ENCODE measurements around the gene MAB21L1. TPM values are rescaled to one million over a fixed set of nuclear protein-coding genes. Genes with fewer than 3 reads are reported as not detected.

The MAB21L1 gene
- total RNA-seq, 1 donor from 2014 or later: 0.21 TPM

- DNase-seq (ENCODE audit: low read depth, low spot score): no peak
- no peak for TF ChIP-seq CTCF (conservative IDR thresholded peaks at IDR 0.05)
- H3K4me3 Mint-ChIP-seq: no peak overlapping the region
- H3K9me3 Mint-ChIP-seq: no peaks in the 10 kb centered on the region
- H3K4me1 Mint-ChIP-seq: no peaks in the 10 kb centered on the region
- H3K36me3 Mint-ChIP-seq (ENCODE audit: low read depth): no peaks in the 10 kb centered on the region
- H3K27ac Mint-ChIP-seq (ENCODE audit: unreplicated experiment): no peak overlapping the region
- no peaks in the 10 kb centered on the region for H3K27me3 Mint-ChIP-seq (ENCODE audit: low read depth)
Measured at GRCh38 chr13:35512271-35512920, 35.9 kb upstream of the MAB21L1 start.

- DNase-seq (ENCODE audit: low read depth, low spot score): no peak
- Mint-ChIP-seq H3K9me3 (no peaks in the 10 kb centered on the region), H3K4me3 (no peak overlapping the region), H3K27me3 (ENCODE audit: low read depth) (peaks cover 43% of the 10 kb centered on the region), H3K27ac (ENCODE audit: unreplicated experiment) (no peak overlapping the region), H3K4me1 (peaks cover 25% of the 10 kb centered on the region), H3K36me3 (ENCODE audit: low read depth) (no peaks in the 10 kb centered on the region)
- TF ChIP-seq CTCF (conservative IDR thresholded peaks at IDR 0.05): no peak
Measured at GRCh38 chr13:35502456-35502855, 26.0 kb upstream of the MAB21L1 start.

DNA sequence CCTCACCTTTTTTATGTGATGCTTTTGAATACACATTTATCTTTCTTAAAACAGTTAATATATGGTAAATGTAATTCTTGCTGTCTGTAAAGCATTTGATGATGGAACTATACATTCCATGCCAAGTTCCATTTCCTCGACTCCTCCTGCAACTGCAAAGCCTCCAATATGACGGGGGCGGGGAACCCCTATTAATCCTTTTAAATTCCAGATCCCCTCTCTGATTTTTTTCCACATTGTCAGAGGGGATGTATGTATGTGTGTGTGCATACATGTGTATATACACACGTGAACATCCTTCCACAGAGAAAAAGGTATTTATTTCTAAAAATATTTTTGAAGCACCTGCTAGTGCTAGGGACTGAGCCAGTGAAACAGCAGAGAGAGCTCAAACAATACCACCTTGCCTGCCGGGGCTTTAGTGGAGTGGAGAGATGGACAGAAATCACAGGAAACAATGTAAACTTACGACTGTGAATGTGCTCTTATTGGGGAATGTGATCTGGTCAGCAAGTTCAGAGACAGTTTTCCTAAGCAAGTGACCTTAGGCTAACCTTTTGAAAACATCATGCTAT lies 25.3 kb upstream of the MAB21L1 start:
- no peak overlapping the region for H3K4me3 Mint-ChIP-seq
- H3K4me1 Mint-ChIP-seq: peaks cover 25% of the 10 kb centered on the region
- no peaks in the 10 kb centered on the region for H3K9me3 Mint-ChIP-seq
- DNase-seq (ENCODE audit: low read depth, low spot score): no peak
- H3K27ac Mint-ChIP-seq (ENCODE audit: unreplicated experiment): no peak overlapping the region
- no peaks in the 10 kb centered on the region for H3K36me3 Mint-ChIP-seq (ENCODE audit: low read depth)
- no peak for TF ChIP-seq CTCF (conservative IDR thresholded peaks at IDR 0.05)
- H3K27me3 Mint-ChIP-seq (ENCODE audit: low read depth): peaks cover 43% of the 10 kb centered on the region

DNA sequence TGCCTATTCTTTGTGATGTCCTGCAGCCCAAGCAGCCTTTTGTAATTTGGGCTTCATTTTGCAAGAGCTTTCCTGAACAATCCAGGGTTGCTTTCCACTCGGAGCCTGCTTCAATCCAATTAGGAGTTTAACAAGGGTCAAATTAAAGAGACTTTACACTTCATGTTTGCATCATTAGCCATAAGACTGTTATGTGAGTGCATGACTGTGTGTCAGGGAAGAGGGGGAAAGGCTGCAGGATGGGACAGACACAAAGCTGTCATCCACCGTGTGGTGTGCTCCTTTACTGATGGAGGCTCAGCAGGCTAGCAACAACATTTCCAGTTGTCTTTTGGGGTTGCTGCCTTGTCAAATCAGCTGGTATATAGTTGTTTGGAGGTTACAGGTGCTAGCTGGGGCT lies 23.7 kb upstream of the MAB21L1 start:
- Mint-ChIP-seq H3K4me1 (peaks cover 25% of the 10 kb centered on the region), H3K4me3 (peak overlapping the region; percentile 20), H3K27ac (ENCODE audit: unreplicated experiment) (no peak overlapping the region), H3K27me3 (ENCODE audit: low read depth) (peaks cover 45% of the 10 kb centered on the region), H3K36me3 (ENCODE audit: low read depth) (no peaks in the 10 kb centered on the region), H3K9me3 (peaks cover 2% of the 10 kb centered on the region)
- no peak for TF ChIP-seq CTCF (conservative IDR thresholded peaks at IDR 0.05)
- no peak for DNase-seq (ENCODE audit: low read depth, low spot score)

GRCh38 chr13:35499676-35500075 lies 23.2 kb upstream of the MAB21L1 start:
- TF ChIP-seq CTCF (conservative IDR thresholded peaks at IDR 0.05): no peak
- DNase-seq (ENCODE audit: low read depth, low spot score): no peak
- Mint-ChIP-seq H3K4me1 (peaks cover 25% of the 10 kb centered on the region), H3K36me3 (ENCODE audit: low read depth) (no peaks in the 10 kb centered on the region), H3K27me3 (ENCODE audit: low read depth) (peaks cover 45% of the 10 kb centered on the region), H3K9me3 (peaks cover 2% of the 10 kb centered on the region), H3K27ac (ENCODE audit: unreplicated experiment) (no peak overlapping the region), H3K4me3 (peak overlapping the region; percentile 8)

All from neural crest cell (in vitro differentiated cells).